ENCODE data around the gene THTPA.

Gene THTPA

GRCh38 chr14:23540141-23540469, 16.0 kb upstream of the THTPA start:
- no peak overlapping the region for H3K4me3 Mint-ChIP-seq
- H3K9me3 Mint-ChIP-seq, result no peaks in the 10 kb centered on the region

DNA sequence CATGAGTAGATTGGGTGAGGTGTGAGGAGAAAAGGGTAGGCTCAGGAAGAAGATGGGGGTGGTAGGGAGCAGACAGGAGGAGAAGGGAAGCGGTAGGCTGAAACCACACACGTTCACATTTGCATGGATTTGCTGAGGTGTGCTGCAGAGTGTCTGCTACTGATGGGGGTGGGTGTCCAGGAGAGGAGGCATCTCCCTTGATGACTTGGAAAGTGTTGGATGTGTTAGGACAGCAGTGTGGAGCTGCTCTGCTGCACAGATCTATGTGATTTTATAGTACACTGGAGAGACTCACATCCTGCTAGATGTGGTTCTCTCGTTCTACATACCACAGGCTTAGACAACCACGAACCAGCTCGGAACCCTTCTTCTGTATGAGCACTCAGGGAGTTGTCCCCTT, 13.8 kb upstream of the THTPA start:
- Mint-ChIP-seq H3K36me3 (ENCODE audit: low read depth) (no peaks in the 10 kb centered on the region), H3K27ac (no peak overlapping the region), H3K9me3 (no peaks in the 10 kb centered on the region), H3K27me3 (peaks cover 4% of the 10 kb centered on the region), H3K4me1 (ENCODE audit: low read depth) (no peaks in the 10 kb centered on the region), H3K4me3 (no peak overlapping the region)

More at GRCh38 chr14:23540141-23540469, 16.0 kb upstream of the THTPA start:
- Mint-ChIP-seq H3K36me3 (ENCODE audit: low read depth) (no peaks in the 10 kb centered on the region), H3K27me3 (peaks cover 4% of the 10 kb centered on the region), H3K27ac (no peak overlapping the region), H3K4me1 (ENCODE audit: low read depth) (no peaks in the 10 kb centered on the region)

- Mint-ChIP-seq H3K27ac (no peak overlapping the region), H3K4me3 (no peak overlapping the region), H3K4me1 (ENCODE audit: low read depth) (no peaks in the 10 kb centered on the region), H3K27me3 (peaks cover 4% of the 10 kb centered on the region), H3K9me3 (no peaks in the 10 kb centered on the region), H3K36me3 (ENCODE audit: low read depth) (no peaks in the 10 kb centered on the region)
Measured at GRCh38 chr14:23543403-23543802, 12.7 kb upstream of the THTPA start.

- Mint-ChIP-seq H3K4me3 (no peak overlapping the region), H3K27ac (no peak overlapping the region), H3K36me3 (ENCODE audit: low read depth) (no peaks in the 10 kb centered on the region), H3K27me3 (peaks cover 4% of the 10 kb centered on the region), H3K4me1 (ENCODE audit: low read depth) (no peaks in the 10 kb centered on the region), H3K9me3 (no peaks in the 10 kb centered on the region)
Measured at GRCh38 chr14:23544511-23545447, 11.3 kb upstream of the THTPA start.

DNA sequence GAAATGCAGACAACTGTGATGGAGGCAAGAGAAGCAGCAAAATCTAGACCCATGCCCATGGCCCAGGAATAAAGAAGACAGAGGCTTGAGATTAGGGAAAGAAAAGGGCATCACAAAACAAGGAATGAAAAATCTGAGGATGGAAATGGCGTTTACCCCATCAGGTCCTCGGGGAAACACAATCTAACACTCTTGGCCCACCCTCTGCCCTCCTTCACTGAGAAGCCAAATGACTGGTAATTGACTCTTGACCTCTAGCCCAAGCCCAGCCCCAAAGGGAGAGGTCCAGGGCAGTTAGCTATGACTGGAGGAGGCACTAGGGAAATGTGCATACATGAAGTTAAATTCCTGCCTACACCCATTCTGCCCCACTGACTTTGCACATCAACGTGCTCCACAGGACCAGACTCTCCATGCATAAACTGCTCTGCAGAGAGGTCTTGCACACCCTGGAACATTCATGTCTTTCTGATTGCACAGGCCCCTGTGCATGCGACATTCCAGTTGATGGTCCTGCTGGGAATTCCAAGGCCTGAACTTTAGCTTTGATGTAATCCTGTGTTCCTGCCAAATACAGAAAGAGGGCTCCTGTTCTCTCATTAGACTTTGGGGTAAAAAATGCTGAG, 10.2 kb upstream of the THTPA start:
- no peaks in the 10 kb centered on the region for H3K9me3 Mint-ChIP-seq
- H3K36me3 Mint-ChIP-seq (ENCODE audit: low read depth), result no peaks in the 10 kb centered on the region
- H3K27me3 Mint-ChIP-seq, result no peaks in the 10 kb centered on the region
- H3K4me1 Mint-ChIP-seq (ENCODE audit: low read depth), result no peaks in the 10 kb centered on the region
- no peak overlapping the region for H3K27ac Mint-ChIP-seq
- no peak overlapping the region for H3K4me3 Mint-ChIP-seq

DNA sequence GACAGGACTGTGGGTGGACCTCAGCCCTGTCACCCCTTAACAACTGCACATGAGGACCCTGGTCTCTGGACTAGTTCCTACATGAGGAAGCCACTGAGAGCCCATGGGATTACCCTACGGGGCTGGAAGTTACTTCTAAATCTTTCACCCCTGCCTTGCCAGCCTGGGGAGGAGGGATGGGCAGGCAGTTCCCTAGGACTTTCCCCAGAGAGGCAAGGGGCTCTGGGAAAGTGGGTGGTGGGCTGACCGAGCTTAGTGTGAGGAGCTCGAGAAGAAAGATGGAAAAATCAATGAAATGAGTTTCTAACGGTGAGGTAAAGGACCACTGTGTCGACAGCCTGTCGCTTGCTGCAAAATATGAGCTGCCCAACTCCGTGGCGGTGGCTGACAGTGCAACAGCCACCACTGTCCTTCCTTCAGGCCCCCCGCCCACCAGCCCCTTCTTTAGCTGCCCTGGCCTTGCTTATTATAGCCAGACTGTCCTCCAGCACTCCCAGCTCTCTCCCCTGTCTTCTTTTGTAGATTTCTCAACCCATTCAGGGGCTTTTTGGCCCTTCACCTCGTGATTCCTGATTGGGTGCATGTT, 9.5 kb upstream of the THTPA start:
- no peak overlapping the region for H3K27ac Mint-ChIP-seq
- H3K9me3 Mint-ChIP-seq, result no peaks in the 10 kb centered on the region
- H3K4me3 Mint-ChIP-seq, result no peak overlapping the region
- no peaks in the 10 kb centered on the region for H3K27me3 Mint-ChIP-seq
- no peaks in the 10 kb centered on the region for H3K4me1 Mint-ChIP-seq (ENCODE audit: low read depth)
- no peaks in the 10 kb centered on the region for H3K36me3 Mint-ChIP-seq (ENCODE audit: low read depth)

DNA sequence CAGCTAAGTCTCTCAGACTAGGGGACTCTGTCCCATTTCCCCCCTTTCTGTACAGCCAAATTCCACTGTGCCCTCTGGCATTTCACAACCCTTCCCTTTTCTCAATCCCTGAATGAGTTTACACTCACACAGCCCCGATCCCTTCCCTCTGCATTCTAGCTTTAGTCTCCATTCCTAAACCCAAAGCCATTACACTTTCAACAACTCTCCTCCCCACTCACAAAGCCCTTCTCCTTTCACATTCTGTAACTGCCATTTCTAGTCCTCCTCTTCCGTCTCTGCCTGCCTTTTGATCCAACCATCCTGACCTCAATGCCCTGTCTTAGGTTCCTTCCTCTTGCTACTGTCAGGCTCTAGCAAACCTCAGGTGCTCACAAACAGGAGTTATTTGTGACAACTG, 8.1 kb upstream of the THTPA start:
- peaks cover 5% of the 10 kb centered on the region for H3K4me1 Mint-ChIP-seq (ENCODE audit: low read depth)
- no peak overlapping the region for H3K27ac Mint-ChIP-seq
- no peaks in the 10 kb centered on the region for H3K27me3 Mint-ChIP-seq

DNA sequence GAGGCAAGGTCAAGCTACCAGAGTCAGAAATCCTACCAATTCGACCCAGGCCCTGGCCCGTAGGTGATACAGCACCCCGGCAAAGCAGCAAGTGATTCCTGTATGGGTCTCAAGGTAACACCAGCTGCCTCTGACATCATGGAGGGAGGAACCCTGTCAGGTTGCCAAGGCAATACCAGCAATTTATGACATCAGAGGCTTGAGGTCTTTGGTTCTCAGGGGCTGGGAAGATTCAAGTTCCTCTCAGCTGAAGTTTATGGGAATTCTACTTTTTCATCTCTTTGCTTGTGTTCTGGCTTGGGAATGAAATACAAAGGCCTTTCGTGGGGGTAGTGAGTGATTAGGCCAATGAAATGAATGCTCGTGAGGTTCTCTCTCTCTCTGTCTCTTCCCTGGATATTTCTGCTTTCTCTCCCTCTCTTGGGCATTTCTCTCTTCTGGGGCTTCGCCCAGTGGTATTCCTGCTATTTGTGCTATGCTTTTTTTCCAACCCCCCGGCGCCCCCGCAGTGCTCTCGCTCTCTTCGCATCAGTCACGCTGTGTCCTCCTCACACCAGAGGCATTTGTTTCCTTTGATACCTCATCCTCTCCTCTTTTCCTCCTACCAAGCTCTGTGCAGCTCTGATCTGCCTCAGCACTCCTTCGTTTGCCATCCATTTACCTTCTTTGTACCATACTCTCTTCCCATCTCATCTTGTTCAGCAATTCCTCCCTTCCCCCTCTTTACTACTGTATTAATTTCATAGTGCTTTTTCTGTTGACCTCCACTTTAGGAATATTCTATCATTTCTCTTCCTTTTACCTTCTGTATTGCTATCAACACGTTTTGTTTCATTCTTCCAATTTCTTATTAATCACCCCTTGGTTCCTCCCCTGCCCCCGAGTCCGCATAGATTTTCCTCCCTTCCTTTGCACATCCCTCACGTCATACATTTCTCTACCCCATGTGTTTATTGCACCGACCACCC, 7.4 kb upstream of the THTPA start:
- Mint-ChIP-seq H3K27ac (no peak overlapping the region), H3K36me3 (ENCODE audit: low read depth) (no peaks in the 10 kb centered on the region), H3K4me1 (ENCODE audit: low read depth) (peaks cover 5% of the 10 kb centered on the region), H3K4me3 (no peak overlapping the region), H3K27me3 (no peaks in the 10 kb centered on the region), H3K9me3 (no peaks in the 10 kb centered on the region)

More for the DNA sequence above, 8.1 kb upstream of the THTPA start:
- Mint-ChIP-seq H3K36me3 (ENCODE audit: low read depth) (no peaks in the 10 kb centered on the region), H3K4me3 (no peak overlapping the region), H3K9me3 (no peaks in the 10 kb centered on the region)

- Mint-ChIP-seq H3K9me3 (no peaks in the 10 kb centered on the region), H3K4me3 (no peak overlapping the region), H3K36me3 (ENCODE audit: low read depth) (no peaks in the 10 kb centered on the region), H3K27me3 (no peaks in the 10 kb centered on the region), H3K27ac (no peak overlapping the region), H3K4me1 (ENCODE audit: low read depth) (peaks cover 10% of the 10 kb centered on the region)
Measured at GRCh38 chr14:23550131-23550811, 5.8 kb upstream of the THTPA start.

DNA sequence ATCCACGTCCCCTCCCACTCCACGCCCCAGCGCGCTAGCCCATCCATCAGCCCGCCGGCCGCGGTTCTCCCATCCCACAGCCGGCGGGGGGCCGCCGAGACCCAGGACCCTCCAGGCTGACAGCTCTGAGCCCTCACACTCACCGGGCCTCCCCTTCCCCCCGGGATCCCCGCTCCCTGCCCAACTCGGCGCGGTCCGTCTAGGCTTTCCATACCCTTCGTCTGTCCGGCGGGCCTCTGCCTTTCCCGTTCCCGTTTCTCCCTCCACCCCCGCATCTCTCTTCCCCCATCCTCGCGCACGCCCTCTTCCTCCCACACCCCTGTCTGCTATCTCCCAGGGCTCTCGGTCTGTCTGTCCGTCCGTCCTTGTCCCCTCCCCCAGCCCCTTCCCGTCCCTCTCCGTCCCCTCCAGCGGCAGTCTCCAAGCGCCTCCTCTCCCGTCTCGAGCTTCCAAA, 5.2 kb upstream of the THTPA start:
- peaks cover 12% of the 10 kb centered on the region for H3K4me1 Mint-ChIP-seq (ENCODE audit: low read depth)
- peak overlapping the region; percentile 70 for H3K4me3 Mint-ChIP-seq
- no peaks in the 10 kb centered on the region for H3K36me3 Mint-ChIP-seq (ENCODE audit: low read depth)
- no peaks in the 10 kb centered on the region for H3K27me3 Mint-ChIP-seq
- peak overlapping the region; percentile 11 for H3K27ac Mint-ChIP-seq
- no peaks in the 10 kb centered on the region for H3K9me3 Mint-ChIP-seq

- Mint-ChIP-seq H3K4me3 (peak within 1 kb of the TSS; percentile 70), H3K4me1 (ENCODE audit: low read depth) (peaks cover 16% of the 10 kb centered on the region), H3K9me3 (no peaks in the 10 kb centered on the region), H3K36me3 (ENCODE audit: low read depth) (no peaks in the 10 kb centered on the region), H3K27ac (peak within 1 kb of the TSS; percentile 78), H3K27me3 (no peaks in the 10 kb centered on the region)
Measured at GRCh38 chr14:23551266-23552028, 4.6 kb upstream of the THTPA start, which contains the start of gene ZFHX2. ZFHX2 (minus strand) TSS chr14:23551765; CDS start chr14:23535325, 16,440 bp downstream.

DNA sequence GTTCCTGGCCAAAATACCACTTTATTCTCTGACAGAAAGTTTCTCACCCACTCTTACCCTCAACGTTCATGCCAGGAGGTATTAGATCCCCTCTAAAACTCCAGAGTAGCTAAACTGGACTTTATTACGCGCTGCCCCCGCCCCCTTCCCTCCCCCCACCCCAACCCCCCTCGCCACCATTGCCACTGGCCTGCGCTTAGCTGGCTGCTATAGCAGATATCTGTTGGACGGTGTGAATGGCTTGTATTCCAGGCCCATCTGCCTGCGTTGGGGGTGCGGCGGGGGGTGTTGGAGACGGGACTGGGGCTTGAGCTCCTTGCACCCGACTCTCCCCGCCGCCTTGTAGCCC, 564 bp upstream of the THTPA start:
- H3K4me1 Mint-ChIP-seq (ENCODE audit: low read depth), result peaks cover 52% of the 10 kb centered on the region
- peaks cover 22% of the 10 kb centered on the region for H3K36me3 Mint-ChIP-seq (ENCODE audit: low read depth)
- no peaks in the 10 kb centered on the region for H3K9me3 Mint-ChIP-seq

GRCh38 chr14:23556700-23557440, 799 bp downstream of the THTPA start:
- Mint-ChIP-seq H3K9me3 (no peaks in the 10 kb centered on the region), H3K27me3 (no peaks in the 10 kb centered on the region), H3K27ac (peak overlapping the region; percentile 94), H3K4me1 (ENCODE audit: low read depth) (peaks cover 60% of the 10 kb centered on the region), H3K4me3 (peak overlapping the region; percentile 93), H3K36me3 (ENCODE audit: low read depth) (peaks cover 28% of the 10 kb centered on the region)

More for the DNA sequence above, 564 bp upstream of the THTPA start:
- Mint-ChIP-seq H3K27me3 (no peaks in the 10 kb centered on the region), H3K27ac (peak overlapping the region; percentile 94), H3K4me3 (peak overlapping the region; percentile 93)
